Stomach (tissue), 9 donors: Measurements from ENCODE around the gene GAGE12J. TPM values are rescaled to one million over a fixed set of nuclear protein-coding genes. Genes with fewer than 3 reads are reported as not detected.
"Not testable (repeated sequence)": the region's sequence is repeated elsewhere in the genome, so short reads cannot be mapped to it uniquely, and the experiment has no call there.

Experiments
- DNase-seq, 2 donors: peaks; one replicate each; pipeline versions ENCODE4 v3.0.0 to v3.0.0-alpha.2; 2013 to 2019
- H3K27ac ChIP-seq, 5 donors: fragments of 200-600 bp in 4 of 5; sonication (generic) in 4 of 5; one replicate each; pipeline ENCODE4 v1.5.1; 2013 to 2019; ENCODE audit warnings: mild to moderate bottlenecking in 1 of 5, moderate library complexity in 1 of 5
- H3K27me3 ChIP-seq, 3 donors: fragments of 200-600 bp; sonication (generic); one replicate each; pipeline ENCODE4 v1.5.1; 2017 to 2019; ENCODE audit warnings: mixed run types in 1 of 3
- H3K36me3 ChIP-seq, 4 donors: fragments of 200-600 bp; sonication (generic); 1 replicate in 3 of 4; 2 replicates in 1 of 4; pipeline ENCODE4 v1.5.1; 2016 to 2019
- H3K4me1 ChIP-seq, 4 donors: fragments of 200-600 bp; sonication (generic); one replicate each; pipeline ENCODE4 v1.5.1; 2016 to 2019
- H3K4me3 ChIP-seq, 4 donors: fragments of 200-600 bp; sonication (generic) in 3 of 4; one replicate each; pipeline ENCODE4 v1.5.1; 2016 to 2019; ENCODE audit warnings: mild to moderate bottlenecking in 1 of 4
- H3K9me3 ChIP-seq, 4 donors: fragments of 200-600 bp; sonication (generic); one replicate each; pipeline ENCODE4 v1.5.1; 2016 to 2019
- CTCF ChIP-seq, 7 experiments: fragments of 450-650 bp in 4 of 7; fragments of 200-600 bp in 3 of 7; sonication (generic) in 3 of 7; IDR thresholded peaks; one replicate each; pipeline ENCODE4 v1.5.1; 2016 to 2019; ENCODE audit warnings: antibody characterized with exemption in 7 of 7, control low read depth in 2 of 7, mild to moderate bottlenecking in 1 of 7
- EP300 ChIP-seq: sonication (generic); formaldehyde crosslinking; IDR thresholded peaks from one replicate; pipeline ENCODE4 v1.6.1; 2017; ENCODE audit warnings: antibody characterized with exemption
- POLR2A ChIP-seq, 4 donors: fragments of 450-650 bp; IDR thresholded peaks; one replicate each; pipeline ENCODE4 v1.6.1; 2016; ENCODE audit warnings: antibody characterized with exemption in 4 of 4, control low read depth in 2 of 4, mild to moderate bottlenecking in 1 of 4, moderate library complexity in 1 of 4
- POLR2AphosphoS5 ChIP-seq, 3 donors: sonication (generic); formaldehyde crosslinking; IDR thresholded peaks; one replicate each; pipeline ENCODE4 v1.6.1; 2016; ENCODE audit warnings: antibody characterized with exemption in 3 of 3
- WGBS, 5 donors: extraction: QIAGEN DNeasy Blood & Tissue Kit in 3 of 5; methylation state at CpG; one replicate each; pipeline versions ENCODE4 v1.1.5 to v1.1.7; 2013 to 2018; 5-methylcytosine and 5-hydroxymethylcytosine counted together
- intact Hi-C: fragments of 100-400 bp; cut with DNase I; formaldehyde crosslinking; loops from one replicate; pipeline ENCODE4 v1.15.1; 2023; ENCODE audit warnings: low total_unique reads
- polyA plus RNA-seq, 3 donors: library from polyadenylated mRNA; stranded (reverse); fragments of 200-250 nt; gene quantifications; one replicate each; pipeline ENCODE4 v1.2.3, GENCODE V29; 2013
- total RNA-seq, 5 donors: library from RNA; depleted of rRNA; stranded (reverse); fragments of >200 nt; gene quantifications; one replicate each; pipeline versions ENCODE4 v1.1.0 to v1.2.3, GENCODE V29; 2014 to 2016
- donor health status: healthy with polysubstance abuse.
- donor health status: Bipolar disorder and iron deficiency.
- donor health status: healthy.

GAGE12J gene
- total and polyA plus RNA-seq, 8 donors, result not detected

GRCh38 chrX:49312176-49312575 lies 9.7 kb upstream of the GAGE12J start:
- Histone ChIP-seq H3K9me3 (no peaks in the 10 kb centered on the region), H3K4me1 (peaks cover 0 to 13% (median 5%) of the 10 kb centered on the region in 4 donors), H3K27me3 (no peaks in the 10 kb centered on the region), H3K36me3 (no peaks in the 10 kb centered on the region), H3K27ac (no peak overlapping the region), H3K4me3 (no peak overlapping the region)
- 72 to 83% (median 75%) methylated on average over 1 to 2 of the region's 2 CpGs for WGBS, 5 donors
- intact Hi-C loops, result no loop called here
- DNase-seq, result no peak
- no peak for TF ChIP-seq CTCF (IDR thresholded peaks at IDR 0.05)
- no peak for TF ChIP-seq POLR2AphosphoS5 (IDR thresholded peaks at IDR 0.05)
- TF ChIP-seq POLR2A (IDR thresholded peaks at IDR 0.05), result no peak
- TF ChIP-seq EP300, result no peak

- Histone ChIP-seq H3K4me1 (no peaks in the 10 kb centered on the region), H3K27ac (no peak overlapping the region), H3K27me3 (no peaks in the 10 kb centered on the region), H3K36me3 (no peaks in the 10 kb centered on the region), H3K4me3 (no peak overlapping the region), H3K9me3 (no peaks in the 10 kb centered on the region)
- no peak for TF ChIP-seq CTCF (IDR thresholded peaks at IDR 0.05)
- no peak for TF ChIP-seq POLR2AphosphoS5 (IDR thresholded peaks at IDR 0.05)
- TF ChIP-seq POLR2A (IDR thresholded peaks at IDR 0.05), result no peak
- WGBS, 5 donors, result 31 to 44% (median 40%) methylated on average over 4 of the region's 4 CpGs
- intact Hi-C loops, result no loop called here
- no peak for DNase-seq
Measured at GRCh38 chrX:49316085-49316484, 5.8 kb upstream of the GAGE12J start.

- H3K4me1 ChIP-seq, H3K36me3 ChIP-seq, DNase-seq, H3K27ac ChIP-seq, H3K4me3 ChIP-seq, intact Hi-C loops, H3K9me3 ChIP-seq, H3K27me3 ChIP-seq: not testable (repeated sequence)
- WGBS, 5 donors, result 100% methylated on average over 1 of the region's 27 CpGs; no CpG with 5 or more reads in 4 of the 5 donors
Measured at GRCh38 chrX:49322266-49322665, 429 bp downstream of the GAGE12J start.

GRCh38 chrX:49323735-49324134 lies 1.9 kb downstream of the GAGE12J start:
- DNase-seq, intact Hi-C loops, H3K4me1 ChIP-seq, H3K36me3 ChIP-seq, H3K27ac ChIP-seq, H3K27me3 ChIP-seq, H3K4me3 ChIP-seq, H3K9me3 ChIP-seq: not testable (repeated sequence)
- 50 to 85% (median 80%) methylated on average over 1 to 4 of the region's 7 CpGs; no CpG with 5 or more reads in 1 of the 5 donors for WGBS, 5 donors

- H3K27me3 ChIP-seq, intact Hi-C loops, H3K36me3 ChIP-seq, H3K4me3 ChIP-seq, DNase-seq, H3K4me1 ChIP-seq, H3K9me3 ChIP-seq, H3K27ac ChIP-seq: not testable (repeated sequence)
- 77 to 98% (median 93%) methylated on average over 2 to 4 of the region's 11 CpGs for WGBS, 5 donors
Measured at GRCh38 chrX:49330421-49330820, 8.6 kb downstream of the GAGE12J start.

- H3K4me1 ChIP-seq, H3K4me3 ChIP-seq, intact Hi-C loops, H3K27ac ChIP-seq, H3K9me3 ChIP-seq, H3K27me3 ChIP-seq, DNase-seq, H3K36me3 ChIP-seq: not testable (repeated sequence)
- no CpG with 5 or more reads among the region's 16 CpGs for WGBS, 5 donors
Measured at GRCh38 chrX:49331282-49331681, 9.4 kb downstream of the GAGE12J start, which contains the start of gene GAGE13. Gene GAGE13, plus strand, starts transcription at chrX:49331582. Its CDS starts 1,156 bp downstream, at chrX:49332738.

GRCh38 chrX:49331841-49332240 lies 10.0 kb downstream of the GAGE12J start:
- H3K36me3 ChIP-seq, H3K27ac ChIP-seq, DNase-seq, H3K4me3 ChIP-seq, intact Hi-C loops, H3K4me1 ChIP-seq, H3K9me3 ChIP-seq, H3K27me3 ChIP-seq: not testable (repeated sequence)
- WGBS, 5 donors, result 92 to 96% methylated on average over 18 to 20 of the region's 26 CpGs; no CpG with 5 or more reads in 3 of the 5 donors

- intact Hi-C loops, result not testable (repeated sequence)
Measured at GRCh38 chrX:49341449-49341848, 19.6 kb downstream of the GAGE12J start.

GRCh38 chrX:49344496-49345175 lies 22.8 kb downstream of the GAGE12J start:
- H3K36me3 ChIP-seq, H3K27ac ChIP-seq, H3K4me3 ChIP-seq, DNase-seq, H3K9me3 ChIP-seq, intact Hi-C loops, H3K4me1 ChIP-seq: not testable (repeated sequence)
- 72 to 80% (median 77%) methylated on average over 11 to 14 of the region's 15 CpGs for WGBS, 5 donors
- H3K27me3 ChIP-seq, result peaks cover 0 to 11% (median 0%) of the 10 kb centered on the region in 3 donors

More at GRCh38 chrX:49341449-49341848, 19.6 kb downstream of the GAGE12J start:
- not testable (repeated sequence) for H3K4me1 ChIP-seq, H3K4me3 ChIP-seq, H3K36me3 ChIP-seq, H3K27ac ChIP-seq, H3K9me3 ChIP-seq
- peaks cover 0 to 12% (median 0%) of the 10 kb centered on the region in 3 donors for H3K27me3 ChIP-seq
- peak in 1 of 2 donors; percentile 53 for DNase-seq
- 91 to 95% (median 92%) methylated on average over 12 to 15 of the region's 24 CpGs; no CpG with 5 or more reads in 2 of the 5 donors for WGBS, 5 donors

GRCh38 chrX:49345402-49345801 lies 23.6 kb downstream of the GAGE12J start:
- DNase-seq, result not testable (repeated sequence)

More at GRCh38 chrX:49345402-49345801, 23.6 kb downstream of the GAGE12J start:
- H3K27me3 ChIP-seq, H3K27ac ChIP-seq, H3K4me1 ChIP-seq, H3K4me3 ChIP-seq, H3K36me3 ChIP-seq, intact Hi-C loops, H3K9me3 ChIP-seq: not testable (repeated sequence)
- 76 to 88% (median 85%) methylated on average over 5 to 8 of the region's 10 CpGs for WGBS, 5 donors
